ENCODE measurements around the gene CAMTA1. TPM values are rescaled to one million over a fixed set of nuclear protein-coding genes. Genes with fewer than 3 reads are reported as not detected.

CAMTA1 gene
- total RNA-seq, 1 experiment from 2014 or later: 82.2 TPM

- CTCF ChIA-PET: no interaction called here
- no TSS peak for BruUV-seq (replicated peaks)
Observed at GRCh38 chr1:7403265-7404045, 618.2 kb downstream of the CAMTA1 start.

GRCh38 chr1:7404046-7404742, 618.9 kb downstream of the CAMTA1 start:
- Histone ChIP-seq H3K27ac (ENCODE audit: low read length) (no peak overlapping the region), H3K4me3 (ENCODE audit: low read depth in 2 of 2, low read length in 2 of 2) (no peak overlapping the region), H3K4me1 (ENCODE audit: control insufficient read depth, insufficient read depth, low read length) (peaks cover 14% of the 10 kb centered on the region), H3K36me3 (ENCODE audit: control insufficient read depth, insufficient read depth, low read length) (no peaks in the 10 kb centered on the region), H3K27me3 (ENCODE audit: control insufficient read depth, insufficient read depth, low read length) (no peaks in the 10 kb centered on the region), H3K9me3 (ENCODE audit: control insufficient read depth, insufficient read depth, low read depth, low read length) (peaks cover 15% of the 10 kb centered on the region; the same call in 1 of the 2 replicates)
- ChIA-PET POLR2A (no interaction called here), CTCF (interaction anchor here (0.6 kb wide), 1 partner anchor 158 kb away, joined by 6 read pairs; no protein-coding TSS in a partner anchor)
- intact Hi-C loops (cut with micrococcal nuclease; ENCODE audit: unreplicated experiment): no loop called here
- TF ChIP-seq TCF7L2 (IDR thresholded peaks at IDR 0.05; ENCODE audit: low read depth, low read length): no peak
- TF ChIP-seq, protein P1, sequence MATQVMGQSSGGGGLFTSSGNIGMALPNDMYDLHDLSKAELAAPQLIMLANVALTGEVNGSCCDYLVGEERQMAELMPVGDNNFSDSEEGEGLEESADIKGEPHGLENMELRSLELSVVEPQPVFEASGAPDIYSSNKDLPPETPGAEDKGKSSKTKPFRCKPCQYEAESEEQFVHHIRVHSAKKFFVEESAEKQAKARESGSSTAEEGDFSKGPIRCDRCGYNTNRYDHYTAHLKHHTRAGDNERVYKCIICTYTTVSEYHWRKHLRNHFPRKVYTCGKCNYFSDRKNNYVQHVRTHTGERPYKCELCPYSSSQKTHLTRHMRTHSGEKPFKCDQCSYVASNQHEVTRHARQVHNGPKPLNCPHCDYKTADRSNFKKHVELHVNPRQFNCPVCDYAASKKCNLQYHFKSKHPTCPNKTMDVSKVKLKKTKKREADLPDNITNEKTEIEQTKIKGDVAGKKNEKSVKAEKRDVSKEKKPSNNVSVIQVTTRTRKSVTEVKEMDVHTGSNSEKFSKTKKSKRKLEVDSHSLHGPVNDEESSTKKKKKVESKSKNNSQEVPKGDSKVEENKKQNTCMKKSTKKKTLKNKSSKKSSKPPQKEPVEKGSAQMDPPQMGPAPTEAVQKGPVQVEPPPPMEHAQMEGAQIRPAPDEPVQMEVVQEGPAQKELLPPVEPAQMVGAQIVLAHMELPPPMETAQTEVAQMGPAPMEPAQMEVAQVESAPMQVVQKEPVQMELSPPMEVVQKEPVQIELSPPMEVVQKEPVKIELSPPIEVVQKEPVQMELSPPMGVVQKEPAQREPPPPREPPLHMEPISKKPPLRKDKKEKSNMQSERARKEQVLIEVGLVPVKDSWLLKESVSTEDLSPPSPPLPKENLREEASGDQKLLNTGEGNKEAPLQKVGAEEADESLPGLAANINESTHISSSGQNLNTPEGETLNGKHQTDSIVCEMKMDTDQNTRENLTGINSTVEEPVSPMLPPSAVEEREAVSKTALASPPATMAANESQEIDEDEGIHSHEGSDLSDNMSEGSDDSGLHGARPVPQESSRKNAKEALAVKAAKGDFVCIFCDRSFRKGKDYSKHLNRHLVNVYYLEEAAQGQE (IDR thresholded peaks at IDR 0.05; ENCODE audit: insufficient read depth in 1 of 2, low read depth in 2 of 2, low read length in 1 of 2): no peak
- TF ChIP-seq SIN3A (IDR thresholded peaks at IDR 0.05; ENCODE audit: borderline replicate concordance, insufficient read depth, low read depth, low read length): no peak
- TF ChIP-seq, protein P2, sequence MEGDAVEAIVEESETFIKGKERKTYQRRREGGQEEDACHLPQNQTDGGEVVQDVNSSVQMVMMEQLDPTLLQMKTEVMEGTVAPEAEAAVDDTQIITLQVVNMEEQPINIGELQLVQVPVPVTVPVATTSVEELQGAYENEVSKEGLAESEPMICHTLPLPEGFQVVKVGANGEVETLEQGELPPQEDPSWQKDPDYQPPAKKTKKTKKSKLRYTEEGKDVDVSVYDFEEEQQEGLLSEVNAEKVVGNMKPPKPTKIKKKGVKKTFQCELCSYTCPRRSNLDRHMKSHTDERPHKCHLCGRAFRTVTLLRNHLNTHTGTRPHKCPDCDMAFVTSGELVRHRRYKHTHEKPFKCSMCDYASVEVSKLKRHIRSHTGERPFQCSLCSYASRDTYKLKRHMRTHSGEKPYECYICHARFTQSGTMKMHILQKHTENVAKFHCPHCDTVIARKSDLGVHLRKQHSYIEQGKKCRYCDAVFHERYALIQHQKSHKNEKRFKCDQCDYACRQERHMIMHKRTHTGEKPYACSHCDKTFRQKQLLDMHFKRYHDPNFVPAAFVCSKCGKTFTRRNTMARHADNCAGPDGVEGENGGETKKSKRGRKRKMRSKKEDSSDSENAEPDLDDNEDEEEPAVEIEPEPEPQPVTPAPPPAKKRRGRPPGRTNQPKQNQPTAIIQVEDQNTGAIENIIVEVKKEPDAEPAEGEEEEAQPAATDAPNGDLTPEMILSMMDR (IDR thresholded peaks at IDR 0.05): no peak
- TF ChIP-seq POLR2AphosphoS5 (IDR thresholded peaks at IDR 0.05; ENCODE audit: low read depth, low read length): no peak
- in situ Hi-C loops (cut with HindIII; ENCODE audit: low pct_unique_long_range_greater_than_20kb, low sequenced_read_pairs): no loop called here
- no peak for DNase-seq (ENCODE audit: low read depth, low spot score)
- no TSS peak for BruUV-seq (replicated peaks)
- no peak for ATAC-seq

More at GRCh38 chr1:7403265-7404045, 618.2 kb downstream of the CAMTA1 start:
- DNase-seq (ENCODE audit: low read depth, low spot score) (no peak), ATAC-seq (no peak)
- H3K27me3 ChIP-seq (ENCODE audit: control insufficient read depth, insufficient read depth, low read length): no peaks in the 10 kb centered on the region
- H3K4me3 ChIP-seq (ENCODE audit: low read depth in 2 of 2, low read length in 2 of 2): no peak overlapping the region
- POLR2A ChIA-PET: no interaction called here
- H3K4me1 ChIP-seq (ENCODE audit: control insufficient read depth, insufficient read depth, low read length): peaks cover 14% of the 10 kb centered on the region
- peaks cover 20% of the 10 kb centered on the region; the same call in 1 of the 2 replicates for H3K9me3 ChIP-seq (ENCODE audit: control insufficient read depth, insufficient read depth, low read depth, low read length)
- in situ Hi-C loops (cut with HindIII; ENCODE audit: low pct_unique_long_range_greater_than_20kb, low sequenced_read_pairs): no loop called here
- peak overlapping the region; percentile 84 for H3K27ac ChIP-seq (ENCODE audit: low read length)
- intact Hi-C loops (cut with micrococcal nuclease; ENCODE audit: unreplicated experiment): no loop called here
- TF ChIP-seq POLR2AphosphoS5 (IDR thresholded peaks at IDR 0.05; ENCODE audit: low read depth, low read length) (no peak), SIN3A (IDR thresholded peaks at IDR 0.05; ENCODE audit: borderline replicate concordance, insufficient read depth, low read depth, low read length) (no peak), TCF7L2 (IDR thresholded peaks at IDR 0.05; ENCODE audit: low read depth, low read length) (no peak)
- TF ChIP-seq, protein P1 (IDR thresholded peaks at IDR 0.05; ENCODE audit: insufficient read depth in 1 of 2, low read depth in 2 of 2, low read length in 1 of 2): no peak
- TF ChIP-seq, protein P2 (IDR thresholded peaks at IDR 0.05): no peak
- H3K36me3 ChIP-seq (ENCODE audit: control insufficient read depth, insufficient read depth, low read length): no peaks in the 10 kb centered on the region
